GM19397 (cell line): ENCODE measurements around the gene ARHGEF10L.

Experiments used
- ATAC-seq: cut with Tn5 transposase; IDR thresholded peaks from one replicate; pipeline ENCODE4 v1.9.1; 2021; ENCODE audit warnings: mild to moderate bottlenecking, moderate library complexity; ENCODE audit not compliant: unreplicated experiment

ARHGEF10L gene

GRCh38 chr1:17567582-17567981 is 28.1 kb downstream of the ARHGEF10L start:
- no peak for ATAC-seq

GRCh38 chr1:17568014-17568900 is 28.8 kb downstream of the ARHGEF10L start:
- no peak for ATAC-seq

- ATAC-seq = no peak
Observed at GRCh38 chr1:17569200-17570139, 30.0 kb downstream of the ARHGEF10L start.

- ATAC-seq = no peak
Observed at GRCh38 chr1:17570228-17570627, 30.7 kb downstream of the ARHGEF10L start.

- ATAC-seq = no peak
Observed at GRCh38 chr1:17572264-17572985, 32.9 kb downstream of the ARHGEF10L start.

GRCh38 chr1:17573518-17574041 is 34.1 kb downstream of the ARHGEF10L start:
- no peak for ATAC-seq

- ATAC-seq = no peak
Observed at GRCh38 chr1:17574516-17574915, 35.0 kb downstream of the ARHGEF10L start.

GRCh38 chr1:17575797-17576518 is 36.5 kb downstream of the ARHGEF10L start:
- ATAC-seq = no peak

- ATAC-seq = no peak
Observed at GRCh38 chr1:17576519-17576853, 37.0 kb downstream of the ARHGEF10L start.

GRCh38 chr1:17577907-17578297 is 38.4 kb downstream of the ARHGEF10L start:
- ATAC-seq = no peak

GRCh38 chr1:17579951-17580939 is 40.7 kb downstream of the ARHGEF10L start:
- ATAC-seq = no peak

GRCh38 chr1:17581389-17582123 is 42.1 kb downstream of the ARHGEF10L start:
- ATAC-seq = no peak

- ATAC-seq = no peak
Observed at GRCh38 chr1:17582124-17582774, 42.8 kb downstream of the ARHGEF10L start.

GRCh38 chr1:17584539-17584938 is 45.0 kb downstream of the ARHGEF10L start:
- no peak for ATAC-seq

- no peak for ATAC-seq
Observed at GRCh38 chr1:17585266-17585987, 45.9 kb downstream of the ARHGEF10L start.

GRCh38 chr1:17586172-17586964 is 46.9 kb downstream of the ARHGEF10L start:
- ATAC-seq = no peak
